ENCODE measurements around the gene RAB17. TPM values are rescaled to one million over a fixed set of nuclear protein-coding genes. Genes with fewer than 3 reads are reported as not detected.

RAB17 gene
- total and polyA plus RNA-seq, 10 of the 15 experiments (the other 5 are each of a cell fraction or from before 2014, with no cell fraction given): 0.07 to 1.4 (median 0.28) TPM; not detected in 3

GRCh38 chr2:237593036-237593435, 2.5 kb upstream of the RAB17 start:
- ChIA-PET RAD21 (ENCODE audit: unreplicated experiment) (no interaction called here), CTCF (interaction anchor here (1.3 to 1.5 kb wide), 2 partner anchors 21 to 73 kb away, joined by 4 read pairs; no protein-coding TSS in a partner anchor), SMC1A (ENCODE audit: uncharacterized antibody, unreplicated experiment) (no interaction called here), POLR2A (no interaction called here)
- intact Hi-C loops (cut with micrococcal nuclease; ENCODE audit: unreplicated experiment) (no loop called here), in situ Hi-C loops (cut with MboI) (no loop called here)
- no peak for DNase-seq (ENCODE audit: low read depth, low spot score)
- FAIRE-seq: no peak
- no peaks in the 10 kb centered on the region for H4K20me1 ChIP-seq (ENCODE audit: control insufficient read depth, insufficient read depth)
- H2AFZ ChIP-seq (ENCODE audit: control insufficient read depth, low read depth, low read length): no peak overlapping the region
- no peaks in the 10 kb centered on the region; a peak in 2 of 4 replicates for H3K27me3 ChIP-seq (replicated peaks in 1 of 2; ENCODE audit: control insufficient read depth in 2 of 2, insufficient read depth in 2 of 2, low read length in 1 of 2)
- no peaks in the 10 kb centered on the region for H3K36me3 ChIP-seq (ENCODE audit: control insufficient read depth in 2 of 2, insufficient read depth in 2 of 2, low read length in 1 of 2)
- H3K9me3 ChIP-seq (replicated peaks; ENCODE audit: control insufficient read depth, insufficient read depth, low read length): no peaks in the 10 kb centered on the region; the same call in 2 of the 3 replicates
- no peaks in the 10 kb centered on the region for H3K79me2 ChIP-seq (ENCODE audit: control insufficient read depth, insufficient read depth, low read length)
- WGBS (ENCODE audit: insufficient coverage, insufficient replicate concordance, low lambda C conversion rate, missing lambda C conversion rate): 72% methylated on average over 10 of the region's 10 CpGs
- no peak overlapping the region for H3K4me3 ChIP-seq
- no peak for TF ChIP-seq JUNB (IDR thresholded peaks at IDR 0.05)
- no peak for TF ChIP-seq JUND (IDR thresholded peaks at IDR 0.05; ENCODE audit: low read depth, low read length)
- TF ChIP-seq SMARCA5 (IDR thresholded peaks at IDR 0.05): no peak
- no peak for TF ChIP-seq KAT2A (conservative IDR thresholded peaks at IDR 0.05; ENCODE audit: control insufficient read depth, low read depth, low read length)
- no peak for TF ChIP-seq SRF (IDR thresholded peaks at IDR 0.05; ENCODE audit: low read depth in 2 of 2, low read length in 2 of 2)
- TF ChIP-seq, protein P1, sequence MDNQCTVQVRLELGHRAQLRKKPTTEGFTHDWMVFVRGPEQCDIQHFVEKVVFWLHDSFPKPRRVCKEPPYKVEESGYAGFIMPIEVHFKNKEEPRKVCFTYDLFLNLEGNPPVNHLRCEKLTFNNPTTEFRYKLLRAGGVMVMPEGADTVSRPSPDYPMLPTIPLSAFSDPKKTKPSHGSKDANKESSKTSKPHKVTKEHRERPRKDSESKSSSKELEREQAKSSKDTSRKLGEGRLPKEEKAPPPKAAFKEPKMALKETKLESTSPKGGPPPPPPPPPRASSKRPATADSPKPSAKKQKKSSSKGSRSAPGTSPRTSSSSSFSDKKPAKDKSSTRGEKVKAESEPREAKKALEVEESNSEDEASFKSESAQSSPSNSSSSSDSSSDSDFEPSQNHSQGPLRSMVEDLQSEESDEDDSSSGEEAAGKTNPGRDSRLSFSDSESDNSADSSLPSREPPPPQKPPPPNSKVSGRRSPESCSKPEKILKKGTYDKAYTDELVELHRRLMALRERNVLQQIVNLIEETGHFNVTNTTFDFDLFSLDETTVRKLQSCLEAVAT (IDR thresholded peaks at IDR 0.05): no peak
- TF ChIP-seq, protein P2, sequence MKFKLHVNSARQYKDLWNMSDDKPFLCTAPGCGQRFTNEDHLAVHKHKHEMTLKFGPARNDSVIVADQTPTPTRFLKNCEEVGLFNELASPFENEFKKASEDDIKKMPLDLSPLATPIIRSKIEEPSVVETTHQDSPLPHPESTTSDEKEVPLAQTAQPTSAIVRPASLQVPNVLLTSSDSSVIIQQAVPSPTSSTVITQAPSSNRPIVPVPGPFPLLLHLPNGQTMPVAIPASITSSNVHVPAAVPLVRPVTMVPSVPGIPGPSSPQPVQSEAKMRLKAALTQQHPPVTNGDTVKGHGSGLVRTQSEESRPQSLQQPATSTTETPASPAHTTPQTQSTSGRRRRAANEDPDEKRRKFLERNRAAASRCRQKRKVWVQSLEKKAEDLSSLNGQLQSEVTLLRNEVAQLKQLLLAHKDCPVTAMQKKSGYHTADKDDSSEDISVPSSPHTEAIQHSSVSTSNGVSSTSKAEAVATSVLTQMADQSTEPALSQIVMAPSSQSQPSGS (IDR thresholded peaks at IDR 0.05; ENCODE audit: low read length): no peak
- no peak for TF ChIP-seq BCL3 (IDR thresholded peaks at IDR 0.05; ENCODE audit: borderline replicate concordance, insufficient read depth, low read depth, low read length, poor library complexity, severe bottlenecking)
- TF ChIP-seq BHLHE40 (IDR thresholded peaks at IDR 0.05; ENCODE audit: borderline replicate concordance in 1 of 2, low read depth in 2 of 2, low read length in 1 of 2): no peak
- no peak for TF ChIP-seq SPI1 (IDR thresholded peaks at IDR 0.05; ENCODE audit: borderline replicate concordance, insufficient read depth, low read depth, low read length)
- no peak for TF ChIP-seq MAX (IDR thresholded peaks at IDR 0.05; ENCODE audit: low read depth, low read length)
- no peak for TF ChIP-seq PML (IDR thresholded peaks at IDR 0.05; ENCODE audit: low read length)
- no peak for TF ChIP-seq POLR2A (IDR thresholded peaks at IDR 0.05; ENCODE audit: low read depth, low read length)
- no peak for TF ChIP-seq IKZF1 (conservative IDR thresholded peaks at IDR 0.05)
- H3K27ac ChIP-seq (ENCODE audit: control insufficient read depth, insufficient read depth): no peak overlapping the region
- H3K4me1 ChIP-seq (ENCODE audit: control insufficient read depth, insufficient read depth, low read length): no peaks in the 10 kb centered on the region
- no peak overlapping the region for H3K9ac ChIP-seq (ENCODE audit: control insufficient read depth, insufficient read depth, low read length)
- no peak overlapping the region for H3K4me2 ChIP-seq (ENCODE audit: control insufficient read depth, insufficient read depth)
- ATAC-seq: no peak
- no TSS peak for BruUV-seq (replicated peaks)

All from GM12878 (cell line).